HG02981 (cell line): ENCODE data around the gene AMN.
"Not testable (repeated sequence)": the region's sequence is repeated elsewhere in the genome, so short reads cannot be mapped to it uniquely, and the experiment has no call there.

Experiments used
- ATAC-seq: cut with Tn5 transposase; IDR thresholded peaks from one replicate; pipeline ENCODE4 v1.9.1; 2021; ENCODE audit warnings: mild to moderate bottlenecking, moderate library complexity; ENCODE audit not compliant: unreplicated experiment

AMN gene

DNA sequence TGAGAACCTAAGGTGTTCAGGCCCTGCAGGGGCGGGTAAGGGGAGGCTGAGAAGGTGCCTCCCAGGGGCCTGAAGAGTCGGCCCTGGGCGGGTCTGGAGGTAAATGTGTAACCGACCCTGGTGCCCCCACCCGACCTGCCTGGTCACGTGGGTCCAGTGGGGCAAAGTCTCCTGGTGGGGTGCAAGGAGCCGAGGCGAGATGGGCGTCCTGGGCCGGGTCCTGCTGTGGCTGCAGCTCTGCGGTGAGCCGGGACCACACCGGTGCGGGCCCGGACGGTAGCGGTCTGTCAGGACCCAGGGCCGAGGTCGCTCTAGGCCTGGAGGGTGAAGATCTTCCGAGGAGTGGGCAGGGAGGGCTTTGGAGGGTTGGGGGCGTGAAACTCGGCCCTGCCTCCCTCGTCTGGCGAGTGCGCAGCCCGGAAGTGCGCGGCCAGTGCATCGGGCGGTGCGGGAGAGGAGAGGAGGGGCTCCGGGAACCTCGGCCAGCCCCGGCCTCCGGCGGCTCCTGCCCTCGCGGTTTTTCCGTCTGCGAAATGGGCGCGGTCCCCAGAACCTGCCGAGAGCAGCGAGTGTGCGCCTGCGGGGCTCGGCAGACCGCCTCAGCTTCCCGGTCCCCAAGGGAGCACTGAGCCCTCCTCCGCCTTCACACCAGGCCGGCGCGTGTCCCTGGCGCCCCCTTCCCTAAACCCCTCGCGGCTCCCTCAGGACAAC, at the start of gene AMN:
Gene AMN, plus strand, starts transcription at position 174 of the 711 bp plus-strand sequence. Its CDS starts 26 bp downstream, at position 200.
- ATAC-seq = no peak

DNA sequence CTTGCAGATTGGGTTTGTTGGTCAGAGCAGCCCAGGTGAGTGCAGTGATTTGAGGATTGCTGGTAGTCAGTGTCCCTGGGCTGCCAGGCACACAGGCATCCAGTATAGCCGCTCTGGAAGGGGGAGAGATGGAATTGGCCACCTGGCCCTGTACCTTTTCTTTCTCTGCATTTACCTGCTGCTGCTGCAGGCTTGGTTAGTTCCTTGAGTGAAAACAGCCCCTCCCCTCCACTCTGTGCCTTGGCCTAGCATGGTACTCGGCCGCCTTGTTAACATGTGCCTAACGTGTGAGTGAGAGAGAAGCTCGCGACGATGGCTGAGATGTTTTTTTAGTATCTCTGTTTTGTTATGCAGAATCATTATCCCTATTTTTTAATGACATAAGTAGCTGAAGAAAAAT, 49.3 kb upstream of the AMN start:
- no peak for ATAC-seq

DNA sequence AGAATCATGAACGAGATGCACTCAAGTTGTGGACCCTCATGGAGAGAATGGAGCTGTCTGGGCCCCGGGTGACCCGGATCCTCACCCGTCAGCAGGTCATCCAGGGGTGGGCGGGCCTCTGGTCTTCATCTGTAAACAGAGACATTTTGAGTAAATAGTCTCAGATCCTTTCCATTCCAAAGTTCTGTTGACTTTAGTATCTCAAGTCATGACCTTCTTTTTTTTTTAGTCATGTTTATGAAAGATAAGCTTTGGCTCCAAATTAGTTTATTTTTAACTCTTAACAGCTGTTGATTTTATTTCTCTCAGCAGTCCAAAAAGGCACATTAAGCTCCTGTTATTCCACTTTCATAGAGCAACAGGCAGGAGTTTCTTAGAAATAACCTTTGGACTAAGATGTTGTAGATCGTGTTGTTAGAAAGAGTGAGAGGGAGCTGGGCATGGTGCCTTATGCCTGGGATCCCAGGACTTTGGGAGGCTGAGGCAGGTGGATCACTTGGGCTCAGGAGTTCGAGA, 48.9 kb upstream of the AMN start:
- no peak for ATAC-seq

DNA sequence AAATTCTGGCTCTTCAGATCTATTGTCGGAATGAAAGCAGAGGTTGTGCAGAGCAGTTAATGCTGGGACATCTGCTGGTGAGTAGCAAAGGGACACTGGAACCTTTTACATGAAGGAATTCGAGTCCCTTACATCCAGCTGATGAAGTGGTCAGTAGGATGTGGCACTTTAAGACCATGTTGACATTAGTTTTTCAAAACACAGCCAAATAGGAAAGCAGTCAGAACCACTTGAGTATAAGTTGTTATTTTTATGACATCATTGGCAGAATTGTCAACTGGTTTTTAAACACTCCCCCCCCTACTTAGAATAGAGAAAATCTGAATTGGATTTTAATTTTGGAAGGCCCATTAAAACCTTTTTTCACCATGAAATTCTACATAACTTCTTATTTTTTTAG, 46.8 kb upstream of the AMN start:
- ATAC-seq = no peak

DNA sequence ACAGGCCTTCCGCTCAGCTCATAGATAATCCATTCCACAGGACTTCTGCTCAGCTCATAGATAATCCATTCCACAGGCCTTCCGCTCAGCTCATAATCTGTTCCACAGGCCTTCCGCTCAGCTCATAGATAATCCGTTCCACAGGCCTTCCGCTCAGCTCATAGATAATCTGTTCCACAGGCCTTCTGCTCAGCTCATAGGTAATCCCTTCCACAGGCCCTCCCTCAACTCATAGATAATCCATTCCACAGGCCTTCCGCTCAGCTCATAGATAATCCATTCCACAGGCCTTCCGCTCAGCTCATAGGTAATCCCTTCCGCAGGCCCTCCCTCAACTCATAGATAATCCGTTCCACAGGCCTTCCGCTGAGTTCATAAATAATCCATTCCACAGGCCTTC, 45.0 kb upstream of the AMN start:
- not testable (repeated sequence) for ATAC-seq

DNA sequence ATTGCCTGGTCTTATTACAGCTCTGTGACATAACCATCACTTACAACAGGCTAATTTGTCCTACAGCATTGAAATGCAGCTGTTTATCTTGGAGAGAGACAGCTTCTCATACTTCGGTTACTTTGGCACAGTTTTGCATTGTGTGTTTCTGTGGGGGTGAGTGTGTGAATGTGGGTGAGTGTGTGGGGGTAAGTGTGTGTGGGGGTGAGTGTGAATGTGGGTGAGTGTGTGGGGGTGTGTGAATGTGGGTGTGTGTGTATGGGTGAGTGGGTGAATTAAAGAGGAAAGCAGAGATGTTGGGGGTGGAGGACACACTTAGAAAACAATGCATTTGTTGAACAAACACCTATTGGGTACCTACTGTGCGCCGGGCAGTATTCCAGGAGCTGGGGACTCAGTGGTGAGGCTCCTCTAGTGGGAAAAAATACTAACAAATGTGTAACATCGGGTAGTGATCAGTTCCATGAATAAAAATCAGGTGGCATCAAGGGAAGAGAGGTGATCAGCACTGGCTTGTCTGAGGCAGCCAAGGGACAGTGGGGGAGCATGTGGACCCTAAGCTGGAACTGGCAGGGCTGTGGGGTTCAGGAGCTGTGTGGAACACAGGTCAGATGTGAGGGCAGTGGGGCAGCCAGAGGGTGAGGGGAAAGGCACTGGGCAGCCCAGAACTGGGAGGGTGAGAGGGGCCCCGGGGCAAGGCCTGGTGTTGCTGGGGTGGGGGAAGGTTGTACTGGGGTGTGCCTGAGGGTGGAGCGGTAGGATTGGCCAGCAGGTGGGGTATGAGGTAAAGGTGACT, 44.1 kb upstream of the AMN start:
- ATAC-seq = no peak

DNA sequence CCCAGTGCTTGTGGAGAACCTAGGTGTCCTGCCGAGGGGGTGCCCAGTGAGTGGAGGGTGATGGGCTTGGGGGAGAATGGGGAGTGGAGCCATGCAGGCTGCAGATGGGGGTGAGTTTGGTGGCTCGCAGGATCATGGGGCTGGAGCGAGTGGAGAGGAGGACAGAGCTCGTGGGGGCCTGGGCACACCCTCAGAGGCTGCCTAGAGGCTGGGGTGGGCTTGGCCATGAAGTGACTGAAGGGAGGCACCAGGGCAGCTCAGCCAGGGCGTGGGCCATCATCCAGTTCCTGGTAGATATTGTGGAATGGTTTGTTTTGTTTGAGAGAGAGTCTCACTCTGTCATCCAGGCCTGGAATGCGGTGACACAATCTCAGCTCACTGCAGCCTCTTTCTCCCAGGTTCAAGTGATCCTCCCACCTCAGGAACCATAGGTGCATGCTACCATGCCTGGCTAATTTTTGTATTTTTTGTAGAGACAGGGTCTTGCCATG, 43.4 kb upstream of the AMN start:
- ATAC-seq = no peak

DNA sequence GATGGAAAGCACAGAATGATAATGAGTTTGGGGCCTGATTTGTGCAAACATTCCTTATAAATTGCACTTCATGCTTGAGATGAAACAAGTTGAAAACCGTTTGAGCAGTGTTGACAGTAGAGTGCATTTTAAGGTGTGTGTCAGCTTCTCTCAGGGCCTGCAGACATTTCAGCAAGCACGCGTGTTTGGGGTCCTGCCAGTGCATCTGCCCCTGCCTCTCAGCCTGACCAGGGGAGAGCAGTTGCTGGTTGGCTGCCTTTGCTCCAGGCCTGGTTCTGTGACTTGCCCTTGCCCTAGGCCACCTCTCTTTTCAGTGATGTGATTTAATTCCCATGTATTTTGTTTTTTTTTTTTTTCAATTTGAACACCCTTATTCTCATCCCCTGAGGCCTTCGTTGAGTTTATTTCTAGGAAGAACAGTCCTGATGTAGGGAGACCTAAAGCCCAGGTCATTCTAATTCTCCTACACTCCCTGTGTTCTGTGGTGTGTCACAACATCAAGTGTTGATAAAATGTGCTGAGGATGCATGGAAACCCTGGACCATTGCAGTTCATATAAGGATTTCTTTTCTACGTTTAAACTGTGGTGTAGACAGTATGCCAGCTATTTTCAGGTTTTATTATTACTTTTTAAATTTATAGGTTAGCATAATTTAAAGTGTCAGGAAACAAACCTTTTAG, 40.1 kb upstream of the AMN start:
- no peak for ATAC-seq

DNA sequence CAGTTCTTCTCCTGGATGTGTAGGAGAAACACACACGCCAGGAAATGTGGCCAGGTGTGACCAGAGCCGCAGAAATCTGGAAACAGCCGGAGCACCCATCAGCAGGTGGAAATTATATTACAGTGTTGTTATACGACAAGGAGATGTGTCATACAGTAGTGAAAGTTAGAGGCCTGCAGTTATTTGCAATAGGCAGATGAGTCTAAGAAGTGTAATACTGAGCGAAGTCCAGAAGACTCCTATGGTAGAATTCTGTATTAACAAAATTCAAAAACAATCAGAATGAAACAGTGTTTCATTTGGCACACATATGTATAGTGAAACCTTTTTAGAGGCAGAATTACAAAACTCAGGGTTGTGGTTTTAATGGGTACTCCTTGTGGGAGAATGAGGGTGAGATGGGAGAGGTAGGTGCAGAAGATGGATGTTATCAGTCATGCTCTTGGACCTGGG, 39.3 kb upstream of the AMN start:
- ATAC-seq = no peak

DNA sequence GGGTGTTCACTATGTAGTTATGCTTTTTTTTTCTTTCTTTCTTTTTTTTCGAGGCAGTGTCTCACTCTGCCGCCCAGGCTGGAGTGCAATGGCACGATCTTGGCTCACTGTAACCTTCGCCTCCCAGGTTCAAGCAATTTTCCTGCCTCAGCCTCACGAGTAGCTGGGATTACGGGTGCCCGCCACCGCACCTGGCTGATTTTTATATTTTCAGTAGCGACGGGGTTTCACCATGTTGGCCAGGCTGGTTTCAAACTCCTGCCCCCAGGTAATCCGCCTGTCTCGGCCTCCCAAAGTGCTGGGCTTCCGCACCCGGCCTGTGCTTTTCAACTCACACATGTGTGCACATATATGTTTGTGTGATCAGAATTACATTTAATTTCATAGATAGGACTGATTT, 38.9 kb upstream of the AMN start:
- ATAC-seq = no peak

DNA sequence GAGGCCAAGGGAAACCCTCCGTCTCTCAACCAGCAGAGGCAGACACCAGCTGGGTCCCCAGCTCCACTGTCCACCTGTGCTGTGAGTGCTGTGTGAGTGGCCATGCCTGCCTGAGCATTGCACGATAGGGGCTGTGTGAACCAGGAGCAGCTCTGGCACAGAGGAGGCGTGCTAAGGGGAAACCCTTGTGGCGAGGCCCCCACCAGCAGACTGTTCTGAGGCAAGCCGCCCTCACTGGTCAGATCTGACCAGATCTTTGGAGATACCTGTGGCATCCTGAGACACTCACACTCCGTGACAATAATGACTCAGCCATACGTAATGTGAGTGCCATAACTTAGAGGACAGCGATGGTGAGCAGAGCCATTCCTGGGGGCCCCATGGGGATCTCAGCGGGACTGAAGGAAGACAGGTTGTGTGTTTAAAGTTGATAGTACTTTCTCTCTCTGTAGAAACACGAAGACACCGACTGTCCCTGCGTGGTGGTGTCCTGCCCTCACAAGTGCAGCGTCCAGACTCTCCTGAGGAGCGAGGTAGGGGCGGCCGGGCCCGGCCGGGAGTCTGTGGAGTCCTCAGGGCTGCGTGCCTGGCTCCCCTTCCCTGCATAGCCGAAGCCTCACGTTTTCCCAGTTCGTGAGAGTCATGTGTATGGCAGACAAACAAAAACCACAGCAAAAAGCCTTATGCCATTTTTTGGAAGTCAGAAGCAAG, 36.6 kb upstream of the AMN start:
- no peak for ATAC-seq

DNA sequence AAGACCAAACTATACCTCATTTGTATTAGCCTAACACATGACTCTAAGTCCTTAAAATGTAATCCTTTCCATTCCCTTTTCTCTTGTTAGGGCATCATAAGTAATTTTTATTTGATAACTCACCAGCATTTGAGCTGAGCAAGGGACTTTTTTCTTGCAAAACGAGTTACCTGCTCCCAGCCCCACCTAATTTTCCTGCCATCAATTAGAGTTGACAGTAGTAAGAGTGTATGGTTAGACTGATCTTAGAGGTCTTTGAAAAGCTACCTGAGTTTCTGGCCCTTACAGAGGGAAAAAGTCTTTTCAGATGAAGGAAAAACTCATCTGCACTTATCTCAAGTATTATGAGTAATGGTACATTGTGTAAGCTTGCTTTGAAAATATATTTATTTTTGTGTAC, 33.7 kb upstream of the AMN start:
- no peak for ATAC-seq

DNA sequence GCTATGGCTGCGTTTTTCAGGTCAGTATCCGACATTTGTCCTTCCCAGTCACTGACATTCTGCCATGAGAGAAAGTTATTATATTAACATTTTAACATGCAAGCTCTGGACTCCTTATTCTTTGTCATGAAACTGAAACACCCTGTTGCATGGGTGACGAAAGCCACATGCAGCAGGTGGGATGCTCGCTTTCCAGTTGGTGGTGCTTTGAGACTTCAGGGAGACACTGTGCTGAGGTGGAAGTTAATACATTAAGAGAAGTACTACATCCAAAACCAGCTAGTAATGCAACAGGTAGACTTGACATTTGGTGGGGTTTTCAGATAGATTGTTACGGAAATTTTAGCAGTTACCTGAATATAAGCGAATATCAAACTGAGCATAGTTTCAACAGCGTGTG, 32.8 kb upstream of the AMN start:
- ATAC-seq = no peak

DNA sequence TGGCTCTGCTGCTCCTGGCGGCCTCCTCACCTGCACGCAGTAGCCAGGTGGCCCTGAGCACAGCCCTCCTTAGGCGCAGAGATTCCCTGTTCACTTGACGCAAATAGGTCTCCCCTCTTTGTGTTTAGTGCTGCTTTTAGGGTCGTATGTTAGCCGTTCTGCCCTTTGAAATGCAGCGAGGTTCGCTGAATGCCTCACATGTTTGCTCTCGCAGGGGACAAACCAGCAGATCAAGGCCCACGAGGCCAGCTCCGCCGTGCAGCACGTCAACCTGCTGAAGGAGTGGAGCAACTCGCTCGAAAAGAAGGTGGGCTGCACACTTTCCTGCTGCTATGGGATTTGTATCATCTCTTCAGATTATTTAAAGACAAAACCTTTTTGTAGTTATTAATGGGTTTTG, 31.4 kb upstream of the AMN start:
- ATAC-seq = no peak

DNA sequence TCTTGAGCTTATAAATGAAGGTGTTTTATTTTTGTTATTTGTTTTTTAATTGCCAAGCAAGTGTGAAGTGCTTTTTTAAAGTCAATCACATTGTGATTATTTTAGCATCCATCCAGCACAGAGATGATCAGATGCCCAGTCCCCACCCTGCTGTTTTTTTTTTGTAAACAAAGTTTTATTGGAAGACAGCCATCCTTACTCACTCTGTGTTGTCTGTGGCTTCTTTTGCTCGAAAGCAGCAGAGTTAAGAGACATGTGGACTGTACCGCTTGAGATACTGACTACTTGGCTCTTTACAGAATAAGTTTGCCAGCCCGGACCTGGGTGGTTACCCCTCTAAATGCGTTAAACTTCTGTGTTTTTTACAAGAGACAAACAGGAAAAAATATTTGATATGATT, 30.9 kb upstream of the AMN start:
- ATAC-seq = no peak

DNA sequence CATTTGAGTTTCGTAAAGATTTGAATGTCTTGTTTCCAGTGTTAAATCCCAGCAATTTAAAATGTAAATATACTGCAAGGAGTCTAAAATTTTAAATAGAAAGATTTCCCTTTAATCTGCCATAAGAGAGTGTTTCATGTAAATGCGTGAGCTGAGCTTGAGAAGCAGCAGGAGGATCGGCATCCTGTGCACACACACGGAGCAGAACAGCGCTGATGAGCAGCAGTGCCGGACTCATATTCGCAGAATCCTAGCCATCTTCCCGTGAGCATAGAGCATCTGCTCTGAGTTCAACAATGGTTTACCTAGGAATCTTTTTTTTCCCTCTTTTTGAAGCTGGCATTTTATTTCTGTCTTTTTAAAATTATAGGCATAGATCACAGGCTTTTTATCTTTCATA, 29.8 kb upstream of the AMN start:
- ATAC-seq = no peak

DNA sequence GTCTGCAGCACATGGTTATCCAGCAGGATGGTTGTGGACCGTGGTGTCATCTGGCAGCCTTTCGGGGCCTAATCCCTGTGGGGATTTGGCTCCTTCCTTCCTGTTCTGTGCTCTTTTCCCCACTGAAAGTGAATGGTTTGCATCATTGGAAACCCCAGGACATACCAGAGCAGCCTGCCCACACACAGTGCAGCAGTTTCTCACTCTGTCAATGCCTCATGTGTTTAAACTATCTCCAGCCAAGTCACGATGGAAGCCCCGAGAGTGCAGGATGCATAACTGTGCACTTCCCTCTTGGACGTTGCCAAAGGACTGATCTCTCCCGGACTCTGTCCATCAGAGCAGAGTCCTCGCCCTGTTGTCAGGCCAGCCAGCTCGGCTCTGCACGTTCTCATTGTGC, 29.0 kb upstream of the AMN start:
- ATAC-seq = no peak

DNA sequence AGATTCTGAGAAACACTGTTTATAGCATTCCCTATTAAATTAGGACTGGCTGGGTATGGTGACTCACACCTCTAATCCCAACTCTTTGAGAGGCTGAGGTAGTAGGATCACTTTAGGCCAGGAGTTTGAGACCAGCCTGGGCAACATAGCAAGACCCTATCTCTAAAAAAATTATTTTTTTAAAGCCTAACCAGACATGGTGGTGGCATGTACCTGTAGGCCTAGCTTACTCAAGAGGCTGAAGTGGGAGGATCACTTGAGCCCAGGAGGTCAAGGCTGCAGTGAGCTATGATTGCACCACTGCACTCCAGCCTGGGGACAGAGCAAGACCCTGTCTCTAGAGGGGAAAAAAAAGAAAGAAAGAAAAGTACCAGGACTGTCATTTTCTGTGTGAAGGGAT, 25.7 kb upstream of the AMN start:
- not testable (repeated sequence) for ATAC-seq

DNA sequence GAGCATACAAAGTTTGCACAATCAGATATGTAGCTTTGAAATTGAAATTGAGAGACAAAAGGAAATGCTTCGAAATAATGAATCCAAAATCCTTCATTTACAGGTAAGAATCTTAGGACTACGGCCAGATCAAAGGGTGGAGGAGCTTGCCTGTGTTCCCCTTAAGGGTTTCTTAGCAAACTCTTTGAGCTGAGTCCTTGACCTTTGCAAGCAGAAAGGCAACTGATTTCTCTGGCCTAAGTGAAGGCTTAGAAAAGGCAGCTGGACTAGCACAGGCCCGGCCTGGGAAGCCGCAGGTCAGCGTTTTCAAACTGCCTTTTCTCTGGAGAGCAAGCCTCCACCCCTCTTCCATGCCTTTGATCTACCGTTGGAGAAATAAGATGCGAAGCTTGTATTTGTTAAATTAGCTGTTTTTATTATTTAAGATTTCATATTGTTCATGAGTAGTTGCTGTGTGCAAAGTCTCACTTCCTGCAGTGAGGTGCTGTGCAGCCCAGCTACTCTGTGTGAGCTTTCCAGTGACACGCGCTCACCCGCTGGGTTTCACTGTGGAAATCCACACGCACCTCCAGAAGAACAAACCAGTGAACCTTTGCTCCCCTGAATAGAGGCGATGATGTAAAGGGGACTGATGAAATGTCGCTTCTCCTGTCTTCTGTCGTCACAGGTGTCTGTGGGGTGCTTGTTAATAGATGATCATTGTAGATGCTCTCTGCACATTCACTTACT, 25.0 kb upstream of the AMN start:
- ATAC-seq = no peak

DNA sequence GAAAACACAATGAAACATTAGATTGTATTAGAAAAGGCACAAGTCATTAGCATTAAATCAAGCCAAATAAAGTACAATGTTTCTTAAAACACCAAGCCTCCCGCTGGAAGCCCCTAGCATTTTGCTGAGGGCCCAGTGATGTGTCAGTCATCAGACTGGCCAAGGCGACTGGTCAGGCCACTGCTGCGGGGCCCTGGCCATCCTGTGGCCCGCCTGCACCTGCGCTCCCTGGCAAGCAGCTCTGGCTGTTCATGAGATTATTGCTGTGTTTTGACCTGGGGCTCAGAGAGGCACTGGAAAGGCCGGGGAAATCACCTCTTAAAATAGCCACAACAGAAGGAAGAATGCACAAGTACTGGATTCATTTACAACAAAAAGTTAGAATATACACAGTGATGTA, 24.2 kb upstream of the AMN start:
- no peak for ATAC-seq
